ENCODE results near the gene CTNNA2.

The CTNNA2 gene

GRCh38 chr2:79713131-79713785, 200.4 kb downstream of the CTNNA2 start:
- DNase-seq (ENCODE audit: low spot score) = no peak

- no peak for DNase-seq (ENCODE audit: low spot score)
Measured at GRCh38 chr2:79714283-79714682, 201.4 kb downstream of the CTNNA2 start.

- no peak for DNase-seq (ENCODE audit: low spot score)
Measured at GRCh38 chr2:79715338-79715737, 202.5 kb downstream of the CTNNA2 start.

GRCh38 chr2:79716266-79716665, 203.4 kb downstream of the CTNNA2 start:
- DNase-seq (ENCODE audit: low spot score) = no peak

- no peak for DNase-seq (ENCODE audit: low spot score)
Measured at GRCh38 chr2:79717364-79718007, 204.6 kb downstream of the CTNNA2 start.

GRCh38 chr2:79721061-79721460, 208.2 kb downstream of the CTNNA2 start:
- DNase-seq (ENCODE audit: low spot score) = no peak

GRCh38 chr2:79721966-79722365, 209.1 kb downstream of the CTNNA2 start:
- no peak for DNase-seq (ENCODE audit: low spot score)

- no peak for DNase-seq (ENCODE audit: low spot score)
Measured at GRCh38 chr2:79723830-79724229, 211.0 kb downstream of the CTNNA2 start.

- no peak for DNase-seq (ENCODE audit: low spot score)
Measured at GRCh38 chr2:79729532-79729931, 216.7 kb downstream of the CTNNA2 start.

- DNase-seq (ENCODE audit: low spot score) = no peak
Measured at GRCh38 chr2:79734518-79734917, 221.7 kb downstream of the CTNNA2 start.

GRCh38 chr2:79740879-79741443, 228.1 kb downstream of the CTNNA2 start:
- no peak for DNase-seq (ENCODE audit: low spot score)

- DNase-seq (ENCODE audit: low spot score) = no peak
Measured at GRCh38 chr2:79750321-79750720, 237.5 kb downstream of the CTNNA2 start.

GRCh38 chr2:79757526-79757925, 244.7 kb downstream of the CTNNA2 start:
- no peak for DNase-seq (ENCODE audit: low spot score)

GRCh38 chr2:79758042-79758441, 245.2 kb downstream of the CTNNA2 start:
- no peak for DNase-seq (ENCODE audit: low spot score)

- no peak for DNase-seq (ENCODE audit: low spot score)
Measured at GRCh38 chr2:79758749-79759282, 246.0 kb downstream of the CTNNA2 start.

- DNase-seq (ENCODE audit: low spot score) = no peak
Measured at GRCh38 chr2:79770926-79771325, 258.1 kb downstream of the CTNNA2 start.

- no peak for DNase-seq (ENCODE audit: low spot score)
Measured at GRCh38 chr2:79771493-79771892, 258.6 kb downstream of the CTNNA2 start.

- no peak for DNase-seq (ENCODE audit: low spot score)
Measured at GRCh38 chr2:79774016-79774415, 261.2 kb downstream of the CTNNA2 start.

GRCh38 chr2:79776461-79776860, 263.6 kb downstream of the CTNNA2 start:
- DNase-seq (ENCODE audit: low spot score) = no peak

- no peak for DNase-seq (ENCODE audit: low spot score)
Measured at GRCh38 chr2:79780781-79781180, 267.9 kb downstream of the CTNNA2 start.

GRCh38 chr2:79782576-79783452, 270.0 kb downstream of the CTNNA2 start:
- no peak for DNase-seq (ENCODE audit: low spot score)

GRCh38 chr2:79788952-79789651, 276.3 kb downstream of the CTNNA2 start:
- DNase-seq (ENCODE audit: low spot score) = no peak
